AML-193 (cell line): Measurements from ENCODE around the gene PTS.

Experiments
- DNase-seq, 2 experiments: peaks; one replicate each; lab custom pipeline; 2025; lab: John Stamatoyannopoulos, UW

Gene PTS

GRCh38 chr11:112221274-112221835 is 4.9 kb upstream of the PTS start:
- DNase-seq = no peak

- DNase-seq = no peak
Observed at GRCh38 chr11:112222303-112222702, 3.9 kb upstream of the PTS start.

- DNase-seq = no peak
Observed at GRCh38 chr11:112223121-112223520, 3.1 kb upstream of the PTS start.

DNA sequence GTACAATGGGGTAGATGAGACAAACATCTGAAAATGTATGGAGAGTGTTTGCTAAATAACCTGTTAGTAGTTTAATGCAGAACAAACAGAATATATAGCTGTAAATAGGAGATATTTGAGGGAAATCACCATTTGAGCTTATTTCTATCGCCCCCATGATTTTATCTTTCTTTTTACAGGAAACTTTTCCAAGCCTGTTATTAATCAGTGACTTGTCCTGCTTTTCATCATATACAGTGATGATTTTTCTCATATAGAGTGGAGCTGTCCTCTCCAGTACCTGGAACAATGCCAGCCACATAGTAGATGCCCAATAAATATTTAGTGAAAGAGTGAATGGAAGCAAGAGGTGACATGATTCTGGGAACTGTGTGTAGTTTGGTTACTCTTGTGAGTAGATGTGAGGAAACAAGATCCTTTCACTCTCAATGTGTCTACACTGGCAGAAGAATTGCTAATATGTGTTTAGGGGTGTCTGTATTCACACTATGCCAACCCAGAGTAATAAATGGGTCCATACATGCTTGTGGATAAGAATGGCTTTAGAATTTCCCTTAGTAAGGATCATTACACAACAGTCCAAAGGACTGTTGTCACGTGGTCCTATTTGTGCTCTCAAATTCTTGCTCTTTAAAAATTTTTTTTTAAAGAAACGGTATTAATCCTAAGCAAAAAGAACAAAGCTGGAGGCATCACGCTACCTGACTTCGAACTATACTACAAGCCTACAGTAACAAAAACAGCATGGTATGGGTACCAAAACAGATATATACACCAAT is 2.3 kb upstream of the PTS start:
- DNase-seq = no peak

DNA sequence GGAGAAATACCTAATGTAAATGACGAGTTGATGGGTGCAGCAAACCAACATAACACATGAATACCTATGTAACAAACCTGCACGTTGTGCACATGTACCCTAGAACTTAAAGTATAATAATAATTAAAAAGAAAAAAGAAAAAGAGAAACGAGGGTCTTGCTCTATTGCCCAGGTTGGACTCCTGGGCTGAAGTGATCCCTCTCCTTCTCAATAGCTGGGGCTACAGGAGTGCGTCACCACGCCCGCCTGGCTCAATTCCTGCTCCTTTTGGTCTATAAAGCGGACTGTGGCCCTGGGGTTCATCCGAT is 521 bp upstream of the PTS start:
- no peak for DNase-seq

GRCh38 chr11:112226831-112227401 is 688 bp downstream of the PTS start:
- peak; percentile 6 to 13 for DNase-seq

DNA sequence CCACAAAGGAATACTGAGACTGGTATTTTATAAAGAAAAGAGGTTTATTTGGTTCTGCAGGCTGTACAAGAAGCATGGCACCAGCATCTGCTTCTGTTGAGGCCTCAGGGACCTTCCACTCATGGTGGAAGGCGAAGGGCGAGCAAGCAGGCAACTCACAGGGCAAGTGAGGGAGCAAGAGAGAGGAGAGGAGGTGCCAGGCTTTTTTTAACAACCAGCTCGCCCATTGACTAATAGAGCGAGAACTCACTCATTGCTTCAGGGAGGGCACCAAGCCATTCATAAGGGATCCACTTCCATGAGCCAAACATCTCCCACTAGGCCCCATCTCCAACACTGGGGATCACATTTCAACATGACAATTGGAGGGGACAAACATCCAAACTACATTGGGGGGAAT is 1.2 kb downstream of the PTS start:
- no peak for DNase-seq

GRCh38 chr11:112228706-112229105 is 2.5 kb downstream of the PTS start:
- no peak for DNase-seq

GRCh38 chr11:112229159-112229558 is 2.9 kb downstream of the PTS start:
- no peak for DNase-seq

DNA sequence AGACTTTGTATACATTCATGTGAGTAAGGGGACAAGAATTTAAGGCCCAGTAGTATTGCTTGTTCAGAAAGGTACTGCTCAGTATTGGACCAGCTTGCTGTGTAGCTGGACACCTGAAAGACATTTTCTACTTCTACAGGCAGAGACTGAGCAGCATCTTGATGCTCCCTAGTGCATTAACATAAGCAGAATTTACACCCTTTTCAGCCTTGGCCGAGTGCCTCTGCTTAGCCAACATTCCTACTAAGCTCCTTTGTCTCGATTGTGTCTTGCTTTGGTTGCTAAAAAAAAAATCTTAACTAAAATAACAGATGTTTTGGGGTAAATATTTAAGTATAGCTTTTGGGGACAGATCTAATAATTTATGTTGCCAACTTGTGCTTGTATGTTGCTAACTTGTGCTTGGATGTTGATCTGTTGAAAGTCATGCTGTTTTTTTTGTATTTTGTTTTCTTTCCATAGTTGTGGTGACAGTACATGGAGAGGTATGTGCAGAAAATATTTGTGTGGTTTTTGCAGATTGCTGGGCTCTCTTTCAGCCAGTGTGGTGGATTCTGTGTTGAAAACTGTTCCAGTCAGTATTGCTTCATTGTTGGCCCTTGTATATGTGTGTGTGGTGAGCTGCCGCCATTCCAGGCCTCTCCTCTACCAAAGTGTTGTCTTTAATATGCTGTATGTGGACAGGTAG is 3.7 kb downstream of the PTS start:
- no peak for DNase-seq

DNA sequence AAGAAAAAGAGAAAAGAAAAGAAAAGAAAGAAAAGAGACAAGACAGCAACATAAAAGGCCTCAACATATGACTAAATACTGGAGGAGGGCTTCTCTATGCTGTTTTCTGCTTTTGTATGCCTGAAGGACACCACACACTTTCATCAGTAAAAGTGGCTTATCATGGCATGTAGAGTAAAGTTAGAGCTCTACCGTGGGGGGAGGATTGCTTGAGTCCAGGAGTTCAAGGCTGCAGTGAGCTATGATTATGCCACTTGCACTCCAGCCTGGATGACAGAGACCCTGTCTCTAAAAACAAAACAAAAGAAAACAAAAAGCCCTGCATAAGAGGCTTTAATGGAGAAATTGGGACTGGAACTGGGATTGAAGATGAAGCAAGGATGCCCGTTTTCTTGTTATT is 5.7 kb downstream of the PTS start:
- DNase-seq = no peak

- DNase-seq = no peak
Observed at GRCh38 chr11:112235750-112236390, 9.6 kb downstream of the PTS start.

DNA sequence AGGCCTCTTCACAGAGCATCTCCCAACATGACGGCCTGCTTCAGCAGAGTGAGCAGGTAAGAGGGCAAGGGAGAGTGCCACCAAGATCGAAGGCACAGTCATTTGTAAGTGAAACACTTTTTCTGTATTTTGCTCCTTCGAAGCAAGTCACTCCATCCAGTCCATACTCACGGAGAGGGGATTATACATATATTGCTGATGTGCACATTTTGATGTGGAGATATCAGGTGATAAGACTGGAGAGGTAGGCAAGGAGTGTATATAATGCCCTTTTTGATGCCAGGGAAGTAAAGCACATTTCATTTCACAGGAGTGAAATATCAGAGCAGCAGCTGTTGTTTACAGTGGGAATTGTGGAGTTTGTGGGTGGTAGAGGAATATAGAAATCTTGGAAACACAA is 11.2 kb downstream of the PTS start:
- no peak for DNase-seq

DNA sequence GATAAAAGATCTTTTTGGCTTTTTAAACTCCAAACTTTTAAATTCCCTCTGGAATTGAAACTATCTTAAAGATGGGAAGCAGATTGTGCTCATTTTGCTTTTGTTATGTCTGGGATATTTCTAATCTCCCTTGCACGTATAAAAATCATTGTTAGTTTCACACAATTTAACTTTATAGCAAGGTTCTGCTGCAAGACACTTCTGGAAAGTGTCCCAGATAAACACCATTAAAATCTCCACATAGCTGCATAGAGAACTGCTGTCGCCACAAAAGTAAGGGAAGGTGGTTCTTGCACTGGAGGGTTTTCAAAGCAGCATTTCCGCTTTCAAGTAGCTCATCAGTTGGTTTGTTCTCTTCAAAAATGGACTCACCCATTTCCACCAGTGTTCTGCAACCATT is 11.8 kb downstream of the PTS start:
- no peak for DNase-seq

DNA sequence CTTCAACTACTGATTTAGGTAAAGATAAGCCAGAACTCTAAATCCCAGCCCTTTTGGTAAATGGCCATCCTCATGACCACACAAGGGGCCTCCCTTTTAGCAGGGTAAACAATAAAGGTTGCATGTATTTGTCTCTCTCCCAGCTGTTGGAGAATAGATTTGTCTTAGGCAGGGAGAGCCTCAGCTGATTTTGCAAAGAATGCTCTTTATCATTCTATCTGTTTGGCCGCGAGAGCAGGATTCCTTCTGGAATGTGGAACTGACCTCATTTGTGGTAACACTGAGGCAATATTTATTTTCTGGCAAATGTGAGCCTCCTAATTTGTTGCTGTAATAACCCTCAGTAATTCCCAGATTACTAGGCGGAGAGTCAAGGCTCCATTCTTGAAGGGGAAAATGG is 15.3 kb downstream of the PTS start:
- DNase-seq = no peak

DNA sequence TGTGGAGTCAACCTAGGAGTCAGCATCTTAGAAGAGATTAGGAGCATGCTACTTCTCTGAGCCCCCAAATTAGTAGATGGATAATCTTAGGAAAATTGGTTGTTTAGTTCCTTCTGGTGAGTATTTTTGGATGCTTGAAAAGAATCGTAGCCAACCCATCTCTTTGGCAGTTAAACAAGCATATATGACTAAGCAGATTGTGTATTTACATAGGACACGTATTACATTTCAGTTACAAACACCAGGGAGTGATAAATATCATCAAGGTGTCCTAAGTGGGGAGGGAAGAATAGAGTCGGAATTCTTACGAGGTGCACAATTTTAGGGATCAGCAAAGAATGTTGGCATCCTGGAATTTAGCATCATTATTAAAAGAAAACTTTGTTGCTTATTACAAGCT is 21.0 kb downstream of the PTS start:
- no peak for DNase-seq

GRCh38 chr11:112248201-112248600 is 22.0 kb downstream of the PTS start:
- no peak for DNase-seq

- DNase-seq = no peak
Observed at GRCh38 chr11:112249871-112250610, 23.8 kb downstream of the PTS start.

- DNase-seq = no peak
Observed at GRCh38 chr11:112253605-112254242, 27.5 kb downstream of the PTS start.

GRCh38 chr11:112255067-112255720 is 29.0 kb downstream of the PTS start:
- DNase-seq = no peak

GRCh38 chr11:112260490-112260889 is 34.3 kb downstream of the PTS start, which contains the start of gene PLET1:
TSS of gene PLET1 (minus strand) at chr11:112260860. CDS start at chr11:112260589, 271 bp downstream.
- no peak for DNase-seq
